Chondrocyte (in vitro differentiated cells): Measurements from ENCODE around the gene TRPM3. TPM values are rescaled to one million over a fixed set of nuclear protein-coding genes. Genes with fewer than 3 reads are reported as not detected.

Experiments
- DNase-seq: peaks from one replicate; pipeline ENCODE4 v3.0.0; 2021; ENCODE audit warnings: mixed read lengths, low spot score
- H3K27ac Mint-ChIP-seq: one replicate; pipeline ENCODE4 v1.8.0; 2021; ENCODE audit warnings: mild to moderate bottlenecking, moderate library complexity, mixed read lengths; ENCODE audit not compliant: unreplicated experiment
- H3K27me3 Mint-ChIP-seq: 2 replicates; pipeline ENCODE4 v1.8.0; 2021; ENCODE audit warnings: low read depth, mixed read lengths
- H3K36me3 Mint-ChIP-seq: 2 replicates; pipeline ENCODE4 v1.8.0; 2021; ENCODE audit warnings: low read depth, mixed read lengths
- H3K4me1 Mint-ChIP-seq: 2 replicates; pipeline ENCODE4 v1.8.0; 2021; ENCODE audit warnings: low read depth, mild to moderate bottlenecking, mixed read lengths
- H3K4me3 Mint-ChIP-seq: one replicate; pipeline ENCODE4 v1.8.0; 2021; ENCODE audit warnings: mild to moderate bottlenecking, moderate library complexity, mixed read lengths; ENCODE audit not compliant: unreplicated experiment
- H3K9me3 Mint-ChIP-seq: 2 replicates; pipeline ENCODE4 v1.8.0; 2021; ENCODE audit warnings: low read depth, mixed read lengths
- CTCF ChIP-seq: fragments of 200-600 bp; sonication (generic); IDR thresholded peaks from 2 replicates; pipeline ENCODE4 v1.5.0; 2021; ENCODE audit warnings: antibody characterized with exemption, mild to moderate bottlenecking, moderate library complexity
- total RNA-seq: library from RNA; stranded (reverse); gene quantifications from 3 replicates; pipeline ENCODE4 v1.2.1, GENCODE V29; 2021

The TRPM3 gene
- total RNA-seq, 1 donor from 2014 or later: not detected

GRCh38 chr9:70533492-70533891 is 587.9 kb downstream of the TRPM3 start:
- no peak for TF ChIP-seq CTCF
- Mint-ChIP-seq H3K27me3 (no peaks in the 10 kb centered on the region), H3K27ac (peak overlapping the region; percentile 78), H3K4me3 (no peak overlapping the region), H3K36me3 (no peaks in the 10 kb centered on the region), H3K9me3 (no peaks in the 10 kb centered on the region), H3K4me1 (peaks cover 35% of the 10 kb centered on the region)
- DNase-seq: no peak

- TF ChIP-seq CTCF: no peak
- Mint-ChIP-seq H3K27ac (no peak overlapping the region), H3K36me3 (no peaks in the 10 kb centered on the region), H3K4me3 (no peak overlapping the region), H3K27me3 (no peaks in the 10 kb centered on the region), H3K9me3 (no peaks in the 10 kb centered on the region), H3K4me1 (peaks cover 35% of the 10 kb centered on the region)
- no peak for DNase-seq
Observed at GRCh38 chr9:70532716-70533115, 588.7 kb downstream of the TRPM3 start.

- Mint-ChIP-seq H3K4me3 (no peak overlapping the region), H3K9me3 (no peaks in the 10 kb centered on the region), H3K27me3 (no peaks in the 10 kb centered on the region), H3K36me3 (no peaks in the 10 kb centered on the region), H3K4me1 (peaks cover 35% of the 10 kb centered on the region), H3K27ac (no peak overlapping the region)
- no peak for TF ChIP-seq CTCF
- no peak for DNase-seq
Observed at GRCh38 chr9:70531311-70531710, 590.1 kb downstream of the TRPM3 start.

- DNase-seq: no peak
- Mint-ChIP-seq H3K4me1 (peaks cover 32% of the 10 kb centered on the region), H3K27me3 (no peaks in the 10 kb centered on the region), H3K4me3 (no peak overlapping the region), H3K27ac (no peak overlapping the region), H3K36me3 (no peaks in the 10 kb centered on the region), H3K9me3 (no peaks in the 10 kb centered on the region)
- no peak for TF ChIP-seq CTCF
Observed at GRCh38 chr9:70530716-70531115, 590.7 kb downstream of the TRPM3 start.

- Mint-ChIP-seq H3K4me3 (no peak overlapping the region), H3K9me3 (peaks cover 6% of the 10 kb centered on the region)
- no peak for TF ChIP-seq CTCF
Observed at GRCh38 chr9:70529833-70530232, 591.6 kb downstream of the TRPM3 start.

More at GRCh38 chr9:70529833-70530232, 591.6 kb downstream of the TRPM3 start:
- Mint-ChIP-seq H3K36me3 (peaks cover 3% of the 10 kb centered on the region), H3K4me1 (peaks cover 26% of the 10 kb centered on the region), H3K27ac (no peak overlapping the region), H3K27me3 (no peaks in the 10 kb centered on the region)
- DNase-seq: no peak
